MV-4-11 (cell line): ENCODE measurements around the gene ATXN7L3.
"Not testable (repeated sequence)": the region's sequence is repeated elsewhere in the genome, so short reads cannot be mapped to it uniquely, and the experiment has no call there.

Source experiments
- DNase-seq: peaks from one replicate; lab custom pipeline; 2025; lab: John Stamatoyannopoulos, UW

Gene ATXN7L3

DNA sequence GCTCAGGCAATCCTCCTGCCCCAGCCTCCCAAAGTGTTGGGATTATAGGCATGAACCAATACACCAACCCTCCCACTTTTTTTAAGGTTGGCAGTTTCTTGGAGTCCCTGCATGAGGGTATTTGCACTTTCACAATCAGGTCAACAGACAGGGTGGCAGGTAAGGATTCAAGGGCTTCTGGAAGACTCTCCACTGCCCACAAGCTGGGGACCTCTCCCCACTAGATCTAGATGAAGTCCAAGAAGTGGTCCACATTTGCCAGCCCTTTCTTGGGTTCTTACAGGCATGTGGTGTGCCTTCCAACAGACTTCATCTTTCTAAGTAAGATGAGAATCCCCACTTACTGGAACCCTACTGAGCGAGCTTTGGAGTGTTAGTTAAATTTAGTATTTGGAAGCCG lies 25.3 kb downstream of the ATXN7L3 start:
- DNase-seq: no peak

DNA sequence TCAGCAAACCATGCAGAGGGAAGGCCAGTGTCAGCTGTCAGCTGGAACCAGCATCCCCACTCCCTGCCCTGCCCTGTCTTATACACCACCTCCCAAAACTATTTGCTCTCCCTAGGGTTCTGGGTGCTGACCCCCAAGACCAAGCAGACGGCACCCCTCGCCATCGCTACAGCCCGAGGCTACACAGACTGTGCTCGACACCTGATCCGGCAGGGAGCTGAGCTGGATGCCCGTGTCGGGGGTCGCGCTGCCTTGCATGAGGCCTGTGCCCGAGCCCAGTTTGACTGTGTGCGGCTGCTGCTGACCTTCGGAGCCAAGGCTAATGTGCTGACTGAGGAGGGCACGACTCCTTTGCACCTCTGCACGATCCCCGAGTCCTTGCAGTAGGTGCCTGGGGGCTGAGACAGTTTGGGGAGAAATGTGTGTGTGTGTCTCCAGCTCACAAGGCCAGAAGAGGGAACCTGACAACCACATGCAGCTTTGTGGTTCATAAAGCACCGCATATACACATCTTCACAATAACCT lies 27.7 kb downstream of the ATXN7L3 start:
- no peak for DNase-seq

DNA sequence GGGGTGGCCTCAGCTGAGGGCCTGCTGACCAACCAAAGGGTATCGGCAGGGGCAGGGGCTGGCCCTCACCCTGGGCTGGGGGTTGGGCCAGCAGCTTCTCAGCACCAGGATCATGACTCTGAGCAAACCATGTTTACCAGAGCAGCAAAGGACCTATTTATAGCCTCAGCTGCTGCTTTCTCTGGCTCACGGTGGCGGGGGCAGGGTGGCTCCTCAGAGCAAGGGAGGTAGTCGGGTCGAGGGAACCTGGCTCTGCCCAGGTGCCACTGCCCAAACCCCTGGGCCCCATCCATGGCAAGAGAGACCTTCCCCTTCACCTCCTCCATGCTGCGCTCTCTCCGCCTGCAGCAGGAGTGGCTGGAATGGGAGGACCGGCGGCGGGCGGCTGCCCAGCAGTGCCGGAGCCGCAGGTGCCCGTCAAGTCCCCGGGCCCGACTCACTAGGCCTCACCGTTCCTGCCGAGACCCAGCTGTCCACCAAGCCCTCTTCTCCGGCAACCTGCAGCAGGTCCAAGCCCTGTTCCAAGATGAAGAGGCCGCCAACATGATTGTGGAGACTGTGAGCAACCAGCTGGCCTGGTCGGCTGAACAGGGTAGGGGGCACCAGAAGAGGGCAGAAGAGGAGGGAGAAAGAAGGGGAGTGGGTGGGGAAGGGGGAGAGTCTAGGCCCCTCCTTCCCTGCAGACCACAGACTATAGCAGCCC lies 29.0 kb downstream of the ATXN7L3 start, which contains the start of gene ASB16:
Gene ASB16 (plus strand): TSS at position 206 of the 703 bp plus-strand sequence. CDS start 86 bp downstream, at position 292.
- DNase-seq: no peak

DNA sequence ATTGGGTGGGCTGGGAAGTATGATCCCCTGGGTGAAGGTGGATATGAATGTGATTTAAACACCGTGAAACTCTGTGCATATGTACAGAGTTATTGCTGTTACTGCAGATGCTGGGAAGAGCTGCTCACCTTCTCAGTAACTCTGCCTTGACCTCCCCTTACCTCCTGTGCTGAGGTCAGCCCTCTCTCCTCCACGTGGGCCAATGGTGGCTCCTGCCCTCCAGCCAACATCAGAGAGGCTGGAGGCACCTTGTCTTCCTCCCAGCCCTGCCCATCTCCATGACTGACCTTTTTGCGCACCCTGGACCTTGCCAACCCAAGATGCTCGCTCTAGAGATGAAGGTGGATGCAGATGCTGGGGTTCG lies 29.6 kb downstream of the ATXN7L3 start:
- DNase-seq: no peak

DNA sequence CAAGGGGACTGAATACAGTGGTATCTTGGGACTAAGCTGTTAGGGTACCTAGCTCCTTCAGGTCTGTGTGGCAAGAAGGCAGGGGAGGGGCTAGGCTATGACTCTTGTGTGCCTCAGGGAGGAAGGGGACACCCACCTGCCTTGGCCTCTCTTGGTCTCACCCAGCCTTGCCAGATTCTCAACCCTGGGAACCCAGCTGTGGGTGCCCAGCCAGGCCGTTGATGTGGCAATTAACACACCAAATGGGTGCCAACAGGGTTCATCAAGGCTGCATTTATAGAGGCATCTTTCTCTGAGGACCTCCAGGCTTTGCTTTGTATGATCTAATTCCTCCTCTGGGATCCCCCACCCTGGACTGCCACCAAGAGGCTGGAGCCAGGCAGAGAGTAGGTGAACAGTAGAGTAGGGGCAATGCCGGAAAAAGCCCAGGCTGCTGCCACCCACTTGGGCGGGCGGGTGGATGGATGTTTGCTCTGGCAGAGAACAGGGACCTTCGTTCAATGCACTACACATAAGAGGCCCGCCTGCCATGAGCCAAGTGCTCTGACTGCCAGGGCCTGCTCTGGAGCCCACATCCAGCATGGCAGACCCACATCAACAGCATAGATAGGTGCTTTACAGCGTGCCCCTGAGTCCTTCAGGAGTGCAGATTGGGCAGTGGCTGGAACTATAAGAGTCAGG lies 32.4 kb downstream of the ATXN7L3 start:
- DNase-seq: no peak

DNA sequence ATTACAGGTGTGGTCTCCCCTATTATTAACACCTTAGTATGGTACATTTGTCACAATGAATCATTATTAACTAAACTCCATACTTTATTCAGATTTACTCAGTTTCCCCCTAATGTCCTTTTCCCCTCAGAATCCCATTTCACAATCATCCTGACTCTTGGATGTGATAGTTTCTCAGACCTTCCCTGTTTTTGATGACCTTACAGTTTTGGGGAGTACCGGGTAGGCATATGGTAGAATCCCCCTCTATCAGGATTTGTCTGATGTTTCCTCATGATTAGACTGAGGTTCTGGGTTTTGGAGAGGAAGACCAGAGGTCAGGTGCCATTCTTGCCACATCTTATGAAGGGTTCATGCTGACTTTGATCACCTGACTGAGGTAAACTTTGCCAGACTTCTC lies 35.2 kb downstream of the ATXN7L3 start:
- no peak for DNase-seq

DNA sequence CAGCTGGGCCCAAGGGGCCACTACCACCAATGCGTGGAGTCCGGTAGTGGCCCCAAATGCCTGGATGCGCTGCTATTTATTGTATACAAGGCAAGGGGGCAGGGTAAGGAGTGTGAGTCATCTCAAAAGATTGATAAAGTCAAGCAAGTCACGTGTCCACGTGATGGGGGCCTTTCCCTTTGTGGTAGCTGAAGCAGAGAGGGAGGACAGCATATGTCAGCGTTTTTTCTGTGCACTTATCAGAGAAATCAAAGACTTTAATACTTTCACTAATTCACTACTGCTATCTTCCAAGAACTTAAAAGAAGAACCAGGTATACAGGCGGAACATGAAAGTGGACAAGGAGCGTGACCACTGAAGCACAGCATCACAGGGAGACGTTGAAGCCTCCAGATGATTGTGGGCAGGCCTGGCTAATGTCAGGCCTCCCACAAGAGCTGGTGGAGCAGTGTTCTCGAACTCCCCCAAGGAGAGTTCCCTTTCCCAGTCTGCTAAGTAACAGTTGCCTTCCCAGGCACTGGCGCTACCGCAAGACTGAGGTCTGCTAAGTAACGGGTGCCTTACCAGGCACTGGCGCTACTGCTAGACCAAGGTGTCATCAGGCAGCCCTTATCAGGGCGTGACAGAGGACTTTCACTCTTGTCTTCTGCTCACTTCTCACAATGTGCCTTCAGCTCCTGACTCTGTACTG lies 40.0 kb downstream of the ATXN7L3 start:
- peak; percentile 70 for DNase-seq

DNA sequence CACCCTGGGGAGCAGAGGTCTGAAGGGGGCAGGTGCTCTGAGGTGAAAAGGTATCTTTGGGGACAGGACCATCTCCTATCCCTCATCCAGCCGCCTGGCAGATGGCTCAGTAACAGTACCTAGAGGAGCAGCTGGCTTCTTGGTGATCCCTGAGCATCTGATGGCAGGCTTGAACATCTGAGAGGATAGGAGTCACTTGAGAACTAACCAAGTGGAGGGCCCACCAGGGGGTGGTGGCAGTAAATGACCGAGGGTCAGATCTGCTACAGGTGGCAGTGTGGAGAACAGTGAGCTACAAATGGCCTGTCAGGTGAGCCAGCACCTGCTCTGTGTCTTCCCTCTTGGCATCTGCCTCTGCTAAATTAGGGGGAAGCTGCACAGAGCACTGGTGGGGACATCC lies 44.2 kb downstream of the ATXN7L3 start:
- no peak for DNase-seq

DNA sequence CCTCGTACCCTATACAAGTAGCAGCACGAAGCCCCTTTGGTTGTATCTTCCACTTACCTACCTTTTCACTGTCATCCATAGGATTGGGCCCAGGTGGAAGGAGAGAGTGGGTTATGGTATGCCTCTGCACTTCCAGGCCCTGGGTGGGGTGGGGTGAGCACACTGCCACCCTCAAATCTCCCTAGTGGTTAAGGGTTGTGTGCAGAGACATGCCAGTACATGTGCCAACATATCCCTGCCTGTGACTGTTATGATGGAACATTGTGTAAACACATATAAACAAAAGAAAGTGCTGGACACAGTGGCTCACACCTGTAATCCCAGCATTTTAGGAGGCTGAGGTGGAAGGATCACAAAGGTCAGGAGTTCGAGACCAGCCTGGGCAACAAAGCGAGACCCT lies 46.8 kb downstream of the ATXN7L3 start:
- DNase-seq: no peak

DNA sequence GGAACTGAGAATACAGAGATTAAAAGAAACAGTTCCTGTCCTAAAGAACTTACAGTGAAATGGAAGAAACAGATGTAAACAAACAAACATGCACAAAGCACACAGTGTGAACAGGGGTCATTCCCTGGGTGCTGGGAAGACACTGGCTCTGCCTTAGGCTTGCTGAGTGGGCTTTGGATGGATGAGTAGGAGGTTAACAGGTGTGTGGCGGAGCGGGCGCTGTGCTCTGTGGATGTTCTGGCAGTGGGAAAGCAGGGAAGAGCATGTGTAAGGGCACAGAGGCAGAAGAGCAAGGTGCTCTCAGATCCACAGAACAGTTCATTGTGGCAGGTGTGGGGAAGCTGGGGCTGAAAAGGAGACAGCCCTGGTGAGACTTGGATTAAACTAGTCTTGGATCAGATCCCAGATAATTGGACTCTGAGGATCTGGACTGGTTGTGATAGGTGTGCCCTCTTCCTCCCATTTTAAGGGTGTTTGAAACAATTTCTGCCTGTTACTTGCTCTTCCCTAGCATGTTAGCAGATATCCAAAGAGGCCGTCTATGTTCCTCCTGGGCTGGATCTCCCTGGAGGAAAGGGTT lies 49.8 kb downstream of the ATXN7L3 start:
- no peak for DNase-seq

DNA sequence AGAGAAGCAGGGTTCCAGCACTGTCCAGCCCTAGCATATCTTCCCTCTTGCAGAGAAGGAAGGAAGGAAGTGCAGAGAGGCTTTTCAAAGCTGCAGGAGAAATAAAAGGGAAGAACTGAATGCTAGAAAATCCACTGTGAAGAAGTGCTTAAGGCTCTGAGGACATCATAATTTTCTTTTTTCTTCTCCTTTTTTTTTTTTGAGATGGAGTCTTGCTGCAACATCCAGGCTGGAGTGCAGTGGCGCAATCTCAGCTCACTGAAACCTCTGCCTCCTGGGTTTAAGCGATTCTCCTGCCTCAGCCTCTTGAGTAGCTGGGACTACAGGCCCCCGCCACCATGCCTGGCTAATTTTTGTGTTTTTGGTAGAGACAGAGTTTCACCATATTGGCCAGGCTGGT lies 50.6 kb downstream of the ATXN7L3 start:
- peak; percentile 76 for DNase-seq

DNA sequence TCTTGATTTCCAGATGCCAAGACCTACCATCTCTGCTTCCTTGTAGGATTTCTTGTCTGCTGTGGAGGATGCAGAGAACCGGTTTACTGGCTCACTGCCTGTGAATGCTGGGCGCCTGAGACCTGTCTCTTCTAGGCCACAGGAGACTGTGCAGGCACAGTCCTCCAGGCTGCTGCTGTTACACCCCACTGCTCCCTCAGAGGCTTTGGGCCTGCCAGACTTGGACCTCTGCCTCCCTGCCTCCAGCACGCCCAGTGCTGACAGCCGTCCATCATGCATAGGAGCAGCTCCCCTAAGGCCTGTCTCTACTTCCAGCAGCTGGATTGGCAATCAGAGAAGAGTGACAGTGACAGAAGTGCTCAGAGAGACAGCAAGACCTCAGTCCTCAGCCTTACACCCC lies 51.9 kb downstream of the ATXN7L3 start:
- DNase-seq: no peak

DNA sequence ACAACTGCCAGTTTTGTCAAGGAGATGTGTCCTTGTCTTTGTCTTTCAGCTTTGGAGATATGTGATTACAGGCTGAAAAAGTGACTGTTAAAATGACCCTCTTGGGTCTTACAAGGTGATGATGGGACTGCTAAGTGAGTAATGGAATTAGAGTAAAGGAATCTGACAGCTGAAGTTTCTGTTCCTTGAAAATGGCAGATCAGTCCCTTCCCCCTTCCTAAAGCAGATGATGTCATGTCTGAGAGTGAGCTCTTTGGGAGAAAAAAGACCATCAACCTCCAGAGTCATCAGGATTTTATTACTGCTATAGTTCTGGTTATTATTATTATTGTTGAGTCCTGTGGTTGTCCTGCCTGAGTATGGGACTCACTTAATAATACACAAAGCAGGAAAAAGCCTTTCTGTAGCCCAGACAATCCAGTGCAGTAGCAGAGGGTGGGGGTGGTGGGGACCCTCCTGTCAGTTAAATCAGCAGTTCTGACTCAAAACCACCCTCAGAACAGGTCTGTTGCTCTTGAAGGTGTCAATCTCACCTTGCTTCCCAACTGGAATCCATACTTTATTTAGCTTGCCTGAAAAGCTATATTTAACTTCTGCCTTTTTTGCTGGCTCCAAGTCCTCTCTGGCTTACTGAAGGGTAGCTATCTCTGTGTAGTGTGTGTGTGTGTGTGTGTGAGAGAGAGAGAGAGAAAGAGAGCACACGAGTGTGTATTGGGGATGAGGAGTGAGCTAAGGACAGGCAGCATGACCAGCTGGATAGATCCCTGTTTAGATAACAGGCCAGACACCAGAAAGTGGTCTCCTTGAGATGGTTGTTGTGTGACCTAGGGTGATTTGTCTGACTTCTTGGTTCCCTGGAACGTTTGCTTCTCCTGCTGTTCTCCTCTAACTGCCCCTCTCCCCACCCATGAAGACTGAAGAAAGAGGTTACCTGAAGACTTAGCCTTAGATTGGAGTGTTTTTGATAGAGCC lies 53.0 kb downstream of the ATXN7L3 start:
- peak; percentile 31 for DNase-seq

DNA sequence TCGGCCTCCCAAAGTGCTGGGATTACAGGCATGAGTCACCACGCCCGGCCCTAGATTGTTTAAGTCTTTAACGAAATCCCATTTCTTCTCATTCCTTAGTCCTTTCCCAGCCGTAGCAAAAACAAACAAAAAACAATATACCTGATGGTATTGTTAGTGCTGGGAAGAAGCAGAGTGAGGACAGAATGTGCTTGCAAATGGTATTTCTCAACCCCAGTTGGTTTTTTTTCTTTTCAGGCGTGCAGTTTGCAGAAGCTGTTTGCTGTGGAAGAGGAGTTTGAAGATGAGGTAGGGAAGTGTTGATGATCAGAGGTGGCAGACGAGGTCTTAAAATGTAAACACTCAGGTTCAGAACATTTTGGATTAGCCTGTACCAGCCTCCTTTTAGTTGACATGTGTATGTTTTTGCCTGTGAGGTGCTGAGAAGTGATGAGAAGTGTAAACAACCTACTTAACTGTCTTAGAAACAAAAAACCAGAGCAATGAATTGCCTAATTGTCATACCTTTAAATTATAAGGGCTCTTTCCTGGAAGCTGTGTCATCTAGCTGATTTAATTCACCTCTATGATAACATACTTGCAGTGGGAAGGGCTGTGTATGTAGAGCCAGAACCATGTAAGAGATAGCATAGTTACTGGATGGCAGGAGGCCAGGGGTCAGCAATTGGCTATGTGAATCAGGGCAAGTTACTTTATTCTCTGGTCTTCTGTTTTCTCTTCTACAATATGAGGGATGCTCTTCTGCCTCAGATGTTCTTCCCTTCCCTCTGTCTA lies 54.5 kb downstream of the ATXN7L3 start:
- DNase-seq: no peak

DNA sequence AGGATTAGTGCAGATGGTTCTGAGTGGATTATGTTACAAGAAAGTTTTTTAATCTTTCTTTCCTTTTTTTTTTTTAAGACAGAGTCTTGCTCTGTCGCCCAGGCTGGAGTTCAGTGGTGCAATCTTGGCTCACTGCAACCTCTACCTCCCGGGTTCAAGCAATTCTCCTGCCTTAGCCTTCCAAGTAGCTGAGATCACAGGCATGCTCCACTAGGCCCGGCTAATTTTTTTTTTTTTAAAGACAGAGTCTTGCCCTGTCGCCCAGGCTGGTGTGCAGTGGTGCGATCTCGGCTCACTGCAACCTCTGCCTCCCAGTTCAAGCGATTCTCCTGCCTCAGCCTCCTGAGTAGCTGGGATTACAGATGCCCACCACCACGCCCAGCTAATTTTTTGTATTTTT lies 55.8 kb downstream of the ATXN7L3 start:
- DNase-seq: not testable (repeated sequence)
